ENCODE data around the gene ARRB1.

The ARRB1 gene

DNA sequence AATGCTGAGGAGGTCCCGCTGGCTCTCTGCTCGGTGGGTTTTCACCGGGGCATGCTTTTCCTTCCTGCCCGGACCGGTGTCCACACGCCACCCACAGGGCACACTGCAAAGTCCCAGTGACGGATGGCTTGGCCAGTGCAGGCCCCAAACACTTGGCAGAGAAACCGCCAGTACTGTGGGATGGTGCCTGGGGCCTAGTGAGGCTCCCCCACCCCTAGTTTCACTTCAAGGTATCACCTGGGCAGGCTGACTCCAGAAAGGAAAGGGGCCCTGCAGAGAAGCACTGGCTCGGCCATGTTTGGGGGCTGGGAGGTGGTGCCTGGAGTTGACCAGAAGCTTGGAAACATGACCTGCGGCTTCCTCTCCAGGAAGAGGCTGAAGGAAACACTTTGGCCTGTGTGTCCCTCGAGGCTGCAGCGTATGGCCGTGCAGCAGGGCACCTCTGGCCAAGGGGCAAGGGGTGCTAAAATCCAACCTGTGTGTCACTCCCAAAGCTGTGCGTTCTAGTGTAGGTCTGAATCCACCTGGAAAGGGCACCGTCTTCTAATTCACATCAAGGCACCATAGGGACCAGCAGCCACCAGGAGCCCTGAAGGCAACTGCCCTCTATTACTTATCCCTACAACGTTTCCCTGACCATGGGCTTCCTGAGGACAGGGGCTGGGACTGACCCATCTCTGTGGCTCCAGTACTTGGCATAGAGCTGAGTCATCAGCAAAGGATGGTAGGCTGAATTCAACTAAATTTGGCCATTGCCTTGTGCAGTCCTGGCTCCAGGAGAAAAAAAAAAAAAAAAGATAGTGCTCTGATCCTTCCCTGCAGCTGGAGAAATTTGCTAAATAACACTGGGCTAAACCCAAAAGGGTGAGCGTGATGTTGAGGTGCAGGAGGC, 88.3 kb downstream of the ARRB1 start:
- in situ Hi-C loops (cut with MboI; ENCODE audit: low sequenced_read_pairs) = no loop called here

DNA sequence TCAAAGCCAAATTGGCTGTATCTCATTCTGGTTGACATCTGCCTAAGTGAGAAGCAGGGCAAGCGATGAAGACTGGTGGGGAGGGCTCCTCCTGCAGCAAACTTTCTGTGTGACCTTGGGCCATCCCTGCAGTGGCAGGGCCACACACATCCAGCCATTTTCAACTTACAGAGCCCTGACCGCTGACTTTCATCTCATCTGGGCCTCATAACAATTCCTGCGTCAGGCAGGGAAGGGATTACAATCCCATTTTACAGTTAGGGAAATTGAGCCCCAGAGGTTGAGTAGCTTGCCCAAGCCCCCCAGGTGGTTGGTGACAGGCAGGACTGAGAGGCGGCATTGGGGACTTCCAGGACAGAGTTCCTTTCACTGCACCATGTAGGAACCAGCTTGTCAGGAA, 89.0 kb downstream of the ARRB1 start:
- in situ Hi-C loops (cut with MboI; ENCODE audit: low sequenced_read_pairs) = no loop called here

DNA sequence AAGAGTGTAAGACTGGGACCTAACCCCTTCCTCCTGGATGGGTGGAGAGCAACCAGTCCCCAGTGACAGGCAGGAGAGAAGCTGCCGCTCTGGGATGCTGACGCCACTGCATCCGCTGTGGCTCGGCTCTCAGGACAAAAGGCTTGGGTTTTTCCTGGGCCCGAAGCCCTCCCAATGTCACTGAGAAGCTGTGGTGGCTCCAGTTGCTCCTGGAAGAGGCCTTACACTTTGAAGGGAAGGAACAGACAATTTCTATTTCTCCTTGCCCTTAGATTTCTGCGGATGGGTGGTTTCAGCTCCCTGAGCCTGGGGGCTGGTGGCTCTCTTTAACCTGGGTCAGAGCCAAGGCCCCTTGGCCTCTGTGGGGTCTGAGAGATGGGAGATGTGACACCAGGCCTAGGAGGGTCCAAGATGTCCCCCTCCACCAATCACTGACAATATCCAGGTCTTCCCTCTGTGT, 89.5 kb downstream of the ARRB1 start:
- in situ Hi-C loops (cut with MboI; ENCODE audit: low sequenced_read_pairs) = no loop called here

DNA sequence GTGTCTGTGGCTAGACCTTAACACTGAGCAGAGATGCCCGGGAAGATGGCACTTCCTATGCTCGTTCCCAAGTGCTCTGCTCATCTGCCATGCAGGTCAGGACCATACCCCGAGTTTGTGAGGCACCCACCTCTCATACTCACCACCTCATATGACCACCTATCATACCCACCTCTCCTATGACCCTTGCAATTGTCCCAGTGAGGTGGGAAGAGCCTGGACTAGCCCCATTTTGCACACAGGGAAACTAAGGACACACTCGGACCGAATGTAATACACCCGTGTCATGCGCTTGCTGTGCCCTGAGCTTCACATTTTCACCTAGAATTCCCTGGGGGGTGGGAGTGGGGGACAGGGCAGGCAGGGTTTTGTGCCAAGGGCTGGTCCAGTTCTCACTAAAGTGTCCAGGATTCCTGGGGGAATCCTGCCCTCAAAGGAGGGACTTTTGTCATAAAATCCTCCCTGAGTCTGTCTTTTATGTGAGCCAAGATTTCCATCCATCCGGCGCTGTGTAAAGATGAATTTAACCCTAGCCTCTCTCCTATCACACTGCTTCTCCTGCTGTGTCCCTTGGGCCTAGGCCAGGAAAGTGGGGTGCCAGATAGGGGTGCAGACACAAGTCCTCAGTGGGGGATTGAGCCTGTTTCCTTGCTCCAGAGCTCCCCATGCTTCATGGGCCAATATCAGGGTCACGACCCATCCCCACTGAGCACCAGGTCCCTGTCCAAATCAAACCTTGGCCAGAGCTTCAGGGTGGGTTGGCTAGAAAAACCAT, 90.9 kb downstream of the ARRB1 start:
- in situ Hi-C loops (cut with MboI; ENCODE audit: low sequenced_read_pairs) = no loop called here

DNA sequence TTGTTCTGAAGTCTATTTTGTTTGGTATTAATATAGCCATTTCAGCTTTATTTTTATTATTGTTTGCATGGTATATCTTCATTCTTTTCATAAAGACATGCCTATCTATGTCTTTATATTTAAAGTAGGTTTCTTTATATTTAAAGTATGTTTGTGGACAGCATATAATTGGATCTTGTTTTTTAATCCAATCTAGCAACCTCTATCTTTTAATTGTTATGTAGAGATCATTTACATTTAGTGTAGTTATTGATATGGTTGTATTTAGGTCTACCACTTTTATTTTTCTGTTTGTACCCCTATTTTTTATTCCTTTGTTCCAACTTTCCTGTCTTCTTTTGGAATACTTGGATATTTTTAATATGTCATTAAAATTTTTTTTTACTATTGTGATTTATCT, 97.1 kb downstream of the ARRB1 start:
- in situ Hi-C loops (cut with MboI; ENCODE audit: low sequenced_read_pairs) = no loop called here

DNA sequence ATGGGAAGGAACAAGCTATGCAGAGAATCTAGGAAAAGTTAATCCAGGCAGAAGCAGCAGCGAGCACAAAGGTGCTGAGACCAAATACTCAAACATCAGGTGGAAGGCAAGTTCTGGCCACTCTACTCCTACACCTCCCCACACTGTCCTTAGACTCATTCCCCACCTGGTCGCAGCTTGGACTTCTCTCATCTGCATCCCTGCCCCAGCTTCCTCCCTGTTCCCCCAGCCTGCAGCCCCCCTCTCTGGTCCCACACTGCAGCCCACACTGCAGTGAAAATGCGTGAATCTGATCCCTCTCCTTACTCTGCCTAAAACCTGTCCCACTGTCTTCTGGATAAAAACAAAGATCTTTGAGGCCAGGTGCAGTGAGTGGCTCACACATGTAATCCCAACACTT, 101.8 kb downstream of the ARRB1 start:
- in situ Hi-C loops (cut with MboI; ENCODE audit: low sequenced_read_pairs) = loop anchor here (25.0 kb wide), 2 partner anchors 237 to 312 kb away; partner anchors contain the start of genes SPCS2 and XRRA1

DNA sequence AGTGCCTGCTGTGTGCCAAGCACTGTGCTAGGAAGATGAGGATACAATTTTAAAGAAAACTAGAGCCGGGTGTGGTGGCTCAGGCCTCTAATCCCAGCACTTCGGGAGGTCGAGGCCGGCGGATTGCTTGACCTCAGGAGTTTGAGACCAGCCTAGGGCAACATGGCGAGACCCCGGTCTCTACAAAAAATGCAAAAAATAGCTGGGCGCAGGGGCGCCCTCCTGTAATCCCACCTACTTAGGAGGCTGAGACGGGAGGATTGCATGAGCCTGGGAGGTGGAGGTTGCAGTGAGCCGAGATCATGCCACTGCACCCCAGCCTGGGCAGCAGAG, 102.6 kb downstream of the ARRB1 start:
- in situ Hi-C loops (cut with MboI; ENCODE audit: low sequenced_read_pairs) = loop anchor here (25.0 kb wide), 2 partner anchors 237 to 312 kb away; partner anchors contain the start of genes SPCS2 and XRRA1

DNA sequence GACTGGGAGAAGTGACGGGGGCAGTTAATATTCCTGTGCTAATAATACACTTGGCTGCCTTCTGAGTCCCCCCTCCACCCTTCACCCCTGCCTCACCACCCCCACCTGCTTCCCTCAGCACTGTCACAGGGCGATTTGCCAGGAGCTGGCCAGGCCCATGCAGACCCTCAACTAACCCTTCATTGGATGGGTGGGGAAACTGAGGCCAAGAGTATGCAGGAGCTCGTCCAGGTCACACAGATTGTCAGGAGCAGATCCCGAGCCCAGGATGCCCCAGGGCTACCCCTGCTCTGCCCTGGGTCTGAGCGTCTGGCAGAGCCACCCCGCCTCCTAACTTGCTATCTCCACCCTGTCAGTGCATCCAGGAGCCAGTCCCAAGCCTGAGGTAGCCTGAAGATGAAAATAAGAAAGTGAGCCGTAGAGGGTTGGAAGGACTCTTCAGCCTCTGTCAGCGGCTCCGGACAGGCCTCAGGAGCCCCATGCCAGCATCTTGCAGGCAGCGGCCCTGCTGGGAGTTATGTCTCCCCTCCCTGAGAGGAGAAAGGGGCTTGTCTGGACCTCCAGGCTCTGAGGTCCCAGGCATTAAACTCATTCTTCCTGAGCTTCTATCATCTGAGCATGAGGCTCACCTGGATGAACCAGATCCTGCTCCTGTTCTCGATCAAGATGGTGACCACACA, 104.7 kb downstream of the ARRB1 start:
- in situ Hi-C loops (cut with MboI; ENCODE audit: low sequenced_read_pairs) = loop anchor here (25.0 kb wide), 2 partner anchors 235 to 310 kb away; partner anchors contain the start of genes SPCS2 and XRRA1

DNA sequence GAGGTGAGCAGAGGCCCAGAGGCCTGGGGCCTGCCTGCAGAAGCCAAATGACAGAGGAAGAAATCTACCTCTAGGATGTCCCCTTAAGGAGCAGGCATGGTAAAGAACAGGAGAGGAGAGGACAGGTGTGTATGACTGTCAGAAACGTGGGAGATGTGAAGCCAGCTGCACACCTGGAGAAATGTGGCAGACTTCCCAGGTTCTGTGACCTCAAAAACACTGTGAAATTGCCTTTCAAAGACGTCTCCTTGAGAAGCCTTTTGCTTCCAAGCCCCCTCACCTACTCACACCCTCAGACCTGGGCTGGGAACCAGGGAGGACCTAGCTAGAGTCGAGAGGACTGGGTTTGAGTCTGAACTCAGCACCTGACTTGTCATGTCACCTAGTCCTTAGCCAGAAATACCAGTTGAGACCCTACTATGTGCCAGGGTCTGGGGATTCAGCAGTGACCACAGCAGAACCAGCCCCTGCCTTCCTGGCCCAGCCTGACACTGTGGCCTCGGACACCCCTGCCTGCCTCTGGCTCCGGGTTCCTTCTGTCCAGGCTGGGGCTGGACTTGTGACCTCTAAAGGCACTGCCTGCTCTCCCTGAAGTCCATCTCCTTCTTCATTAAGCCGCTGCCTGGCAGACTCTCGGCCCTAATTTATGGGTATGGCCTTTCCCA, 105.3 kb downstream of the ARRB1 start:
- in situ Hi-C loops (cut with MboI; ENCODE audit: low sequenced_read_pairs) = loop anchor here (25.0 kb wide), 2 partner anchors 234 to 309 kb away; partner anchors contain the start of genes SPCS2 and XRRA1

DNA sequence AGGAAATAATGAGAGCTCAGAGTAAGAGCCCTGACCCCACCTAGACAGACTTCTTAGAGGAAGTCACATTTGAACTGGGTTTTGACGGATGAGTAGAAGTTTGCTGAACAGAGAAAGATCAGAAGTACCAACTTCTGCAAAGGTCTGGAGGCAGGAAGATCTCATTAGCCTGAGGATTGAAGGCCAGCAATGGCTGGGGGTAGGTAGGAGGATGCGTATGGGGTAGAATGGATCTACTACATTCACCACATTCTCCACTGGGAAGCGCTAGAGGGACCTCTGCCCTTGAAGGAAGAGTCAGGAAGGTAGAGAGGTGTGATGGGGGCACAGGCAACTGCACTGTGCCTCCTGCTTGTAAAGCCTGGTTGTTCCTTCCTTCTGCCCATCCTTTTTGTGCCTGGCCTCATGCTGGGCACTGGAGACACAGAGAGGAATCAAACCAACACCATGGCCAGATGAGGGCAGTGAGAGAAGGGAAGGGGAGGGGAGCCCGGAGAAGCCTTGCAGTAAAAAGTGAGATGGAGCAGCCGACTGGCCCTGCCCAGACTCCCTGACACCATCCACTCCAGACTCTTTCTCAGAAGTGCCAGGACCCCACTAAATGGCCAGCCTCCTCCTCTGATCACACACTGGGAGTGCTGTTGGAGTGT, 106.0 kb downstream of the ARRB1 start:
- in situ Hi-C loops (cut with MboI; ENCODE audit: low sequenced_read_pairs) = loop anchor here (25.0 kb wide), 2 partner anchors 233 to 308 kb away; partner anchors contain the start of genes SPCS2 and XRRA1

DNA sequence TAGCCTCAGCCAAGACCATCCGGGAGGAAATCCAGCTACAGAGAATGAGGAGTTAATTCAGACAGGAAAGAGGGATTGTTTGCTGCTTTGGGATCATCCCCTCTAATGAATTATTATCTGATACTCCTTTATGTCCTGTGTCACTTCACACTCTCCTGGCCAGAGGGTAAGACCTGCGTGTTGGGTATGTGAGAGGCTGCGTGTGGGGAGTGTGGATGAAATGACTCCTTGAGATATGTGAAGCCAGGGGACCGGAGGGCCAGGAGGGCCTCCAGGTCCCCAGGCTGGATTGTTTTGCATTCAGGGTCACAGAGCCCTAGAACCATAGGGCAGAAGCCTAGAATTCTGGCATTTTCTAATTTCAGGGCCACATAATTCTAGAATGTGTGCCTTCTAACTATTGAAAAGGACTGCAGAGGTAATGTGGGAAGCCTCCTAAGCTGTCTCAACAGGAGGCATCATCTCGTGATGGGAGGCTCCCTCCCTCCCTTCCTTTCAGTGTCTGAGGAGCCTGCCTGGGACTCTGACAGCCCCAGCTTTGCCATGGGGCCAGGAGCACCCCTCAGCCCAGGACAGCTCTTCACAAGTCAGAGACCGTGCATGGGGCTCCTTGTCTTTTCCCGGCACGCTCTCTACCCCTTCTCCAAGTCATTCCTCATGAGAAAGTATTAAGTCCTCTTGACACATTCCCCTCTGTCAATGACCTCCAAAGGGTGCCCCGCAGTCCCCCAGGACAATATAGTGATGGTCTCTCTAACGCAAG, 107.2 kb downstream of the ARRB1 start:
- in situ Hi-C loops (cut with MboI; ENCODE audit: low sequenced_read_pairs) = loop anchor here (25.0 kb wide), 2 partner anchors 232 to 307 kb away; partner anchors contain the start of genes SPCS2 and XRRA1

DNA sequence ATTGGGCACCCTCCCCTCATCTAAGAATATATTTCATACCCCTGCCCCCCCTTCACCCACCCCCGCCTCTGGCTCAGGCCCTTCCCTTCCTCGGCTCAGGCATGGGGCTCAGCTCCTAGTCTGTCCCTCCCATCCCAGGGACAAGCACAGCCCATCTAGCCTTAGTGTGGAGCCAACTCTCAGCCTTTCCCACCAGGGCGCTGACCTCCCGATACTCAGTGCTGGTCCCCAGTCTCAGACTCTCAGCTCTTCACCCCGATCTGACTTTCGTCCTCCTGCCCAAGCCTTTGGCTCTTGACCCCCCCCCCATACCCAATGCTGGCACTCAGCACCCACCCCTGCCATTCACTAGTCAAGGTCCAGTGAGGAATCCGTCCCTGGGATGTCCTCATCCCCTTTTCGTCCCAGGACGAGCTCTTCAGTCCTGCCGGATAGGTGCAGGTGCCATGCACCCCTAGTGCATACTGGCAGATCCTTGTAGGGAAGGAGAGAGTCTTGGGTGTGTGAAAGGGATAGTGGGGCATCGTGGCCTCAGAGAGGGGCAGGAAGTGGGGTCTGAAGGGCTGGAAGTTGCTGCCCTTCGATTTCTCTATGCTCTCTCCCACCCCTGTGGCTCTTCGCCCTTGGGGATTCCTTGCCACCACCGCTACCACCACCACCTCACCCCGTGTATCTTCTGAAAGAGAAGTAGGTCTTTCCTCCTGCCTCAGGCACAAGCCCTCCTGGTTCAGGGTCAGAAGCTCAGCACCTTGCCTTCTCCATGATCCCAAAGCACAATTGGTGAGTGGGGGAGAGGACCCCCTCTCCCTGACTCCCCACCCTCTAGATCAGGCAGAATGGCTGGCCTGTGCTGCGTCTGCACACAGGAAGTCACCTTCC, 108.5 kb downstream of the ARRB1 start:
- in situ Hi-C loops (cut with MboI; ENCODE audit: low sequenced_read_pairs) = loop anchor here (25.0 kb wide), 2 partner anchors 231 to 306 kb away; partner anchors contain the start of genes SPCS2 and XRRA1

DNA sequence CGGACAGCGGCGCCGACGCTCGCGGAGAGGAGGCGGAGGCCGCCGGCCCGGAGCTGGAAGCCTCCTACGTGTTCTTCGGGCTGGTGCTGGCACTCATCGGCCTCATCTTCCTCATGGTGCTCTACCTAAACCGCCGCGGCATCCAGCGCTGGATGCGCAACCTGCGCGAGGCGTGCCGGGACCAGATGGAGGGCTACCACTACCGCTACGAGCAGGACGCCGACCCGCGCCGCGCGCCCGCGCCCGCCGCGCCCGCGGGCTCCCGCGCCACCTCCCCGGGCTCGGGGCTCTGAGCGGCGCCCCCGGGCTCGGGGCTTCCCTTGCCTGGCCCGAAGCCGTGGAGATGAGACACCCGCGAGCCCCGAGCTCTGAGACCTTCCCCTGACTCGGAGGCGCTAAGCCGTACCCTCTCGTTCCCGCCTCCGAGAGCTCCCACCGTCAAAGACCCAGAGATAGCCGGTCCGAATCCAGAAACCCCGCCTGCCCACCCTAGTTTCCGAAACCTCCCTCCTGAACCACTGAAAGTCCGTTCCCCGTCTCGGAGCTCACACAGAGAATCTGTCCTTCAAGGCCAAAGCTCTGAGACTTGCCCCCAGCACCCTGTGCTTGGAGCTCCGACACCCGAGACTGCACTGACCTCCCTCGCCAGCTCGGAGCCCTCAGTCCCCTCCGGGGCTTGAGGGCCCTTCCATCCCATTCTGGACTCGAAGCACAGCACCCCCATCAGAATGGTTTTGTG, 109.4 kb downstream of the ARRB1 start:
- in situ Hi-C loops (cut with MboI; ENCODE audit: low sequenced_read_pairs) = loop anchor here (25.0 kb wide), 2 partner anchors 230 to 305 kb away; partner anchors contain the start of genes SPCS2 and XRRA1

DNA sequence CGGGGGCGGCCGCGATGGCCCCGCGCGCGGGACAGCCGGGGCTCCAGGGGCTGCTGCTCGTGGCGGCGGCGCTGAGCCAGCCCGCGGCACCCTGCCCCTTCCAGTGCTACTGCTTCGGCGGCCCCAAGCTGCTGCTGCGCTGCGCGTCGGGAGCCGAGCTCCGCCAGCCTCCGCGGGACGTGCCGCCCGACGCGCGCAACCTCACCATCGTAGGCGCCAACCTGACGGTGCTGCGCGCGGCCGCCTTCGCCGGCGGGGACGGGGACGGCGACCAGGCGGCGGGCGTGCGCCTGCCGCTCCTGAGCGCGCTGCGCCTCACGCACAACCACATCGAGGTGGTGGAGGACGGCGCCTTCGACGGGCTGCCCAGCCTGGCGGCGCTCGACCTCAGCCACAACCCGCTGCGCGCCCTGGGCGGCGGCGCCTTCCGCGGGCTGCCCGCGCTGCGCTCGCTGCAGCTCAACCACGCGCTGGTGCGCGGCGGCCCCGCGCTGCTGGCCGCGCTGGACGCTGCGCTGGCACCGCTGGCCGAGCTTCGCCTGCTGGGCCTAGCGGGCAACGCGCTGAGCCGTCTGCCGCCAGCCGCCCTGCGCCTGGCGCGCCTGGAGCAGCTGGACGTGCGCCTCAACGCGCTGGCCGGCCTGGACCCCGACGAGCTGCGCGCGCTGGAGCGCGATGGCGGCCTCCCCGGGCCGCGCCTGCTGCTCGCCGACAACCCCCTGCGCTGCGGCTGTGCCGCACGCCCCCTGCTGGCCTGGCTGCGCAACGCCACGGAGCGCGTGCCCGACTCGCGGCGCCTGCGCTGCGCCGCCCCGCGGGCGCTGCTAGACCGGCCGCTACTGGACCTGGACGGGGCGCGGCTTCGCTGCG, 110.2 kb downstream of the ARRB1 start:
- in situ Hi-C loops (cut with MboI; ENCODE audit: low sequenced_read_pairs) = loop anchor here (25.0 kb wide), 2 partner anchors 229 to 304 kb away; partner anchors contain the start of genes SPCS2 and XRRA1

DNA sequence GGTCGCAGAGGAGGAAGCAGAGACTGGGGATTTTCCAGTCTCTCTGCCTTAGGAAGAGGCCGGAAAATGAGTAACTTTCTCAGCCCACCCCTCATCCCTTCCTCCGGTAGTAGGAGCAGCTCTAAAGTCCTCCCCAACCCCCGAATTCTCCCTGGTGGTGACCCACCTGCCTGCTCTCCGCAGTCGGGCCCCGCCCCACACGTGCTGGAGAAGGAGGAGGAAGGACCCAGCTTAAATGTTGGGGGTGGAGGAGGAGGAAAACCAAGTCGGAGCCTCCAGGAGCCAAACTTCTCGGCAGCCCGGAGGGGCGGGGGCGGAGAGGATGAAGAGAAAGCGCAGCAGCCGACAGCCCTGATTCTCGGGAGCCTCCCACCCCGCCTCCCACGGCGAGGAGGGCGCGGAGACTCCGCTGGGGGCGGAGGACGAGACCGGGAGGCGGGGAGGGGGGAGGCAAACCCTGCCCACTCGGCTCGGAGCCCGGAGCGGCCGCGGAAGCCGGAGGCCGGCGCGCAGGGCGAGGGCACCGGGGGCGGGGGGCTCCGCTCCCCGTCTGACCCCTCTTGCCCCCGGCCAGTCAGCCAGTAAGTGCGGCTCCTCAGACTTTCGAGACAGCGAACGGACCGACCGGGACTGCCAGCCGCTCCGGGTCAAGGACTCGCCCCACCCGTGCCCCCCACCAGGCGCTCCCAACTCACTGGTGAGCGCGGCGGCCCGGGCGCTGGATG, 111.0 kb downstream of the ARRB1 start, which contains the start of gene TPBGL:
TSS of gene TPBGL (plus strand) at position 464 of the 725 bp plus-strand sequence. CDS start 276 bp downstream, outside the sequence.
- in situ Hi-C loops (cut with MboI; ENCODE audit: low sequenced_read_pairs) = loop anchor here (25.0 kb wide), 2 partner anchors 228 to 303 kb away; partner anchors contain the start of genes SPCS2 and XRRA1
